GM12873 (cell line): ENCODE data around the gene ETV5.

Experiments
- TF ChIP-seq, protein P1 (sequence below): IDR thresholded peaks from 2 replicates; pipeline ENCODE4 v1.5.1; 2012; ENCODE audit warnings: low read depth, mild to moderate bottlenecking, moderate library complexity, low read length, control low read depth; ENCODE audit not compliant: insufficient read depth; ENCODE audit errors: missing control alignments

Gene ETV5

DNA sequence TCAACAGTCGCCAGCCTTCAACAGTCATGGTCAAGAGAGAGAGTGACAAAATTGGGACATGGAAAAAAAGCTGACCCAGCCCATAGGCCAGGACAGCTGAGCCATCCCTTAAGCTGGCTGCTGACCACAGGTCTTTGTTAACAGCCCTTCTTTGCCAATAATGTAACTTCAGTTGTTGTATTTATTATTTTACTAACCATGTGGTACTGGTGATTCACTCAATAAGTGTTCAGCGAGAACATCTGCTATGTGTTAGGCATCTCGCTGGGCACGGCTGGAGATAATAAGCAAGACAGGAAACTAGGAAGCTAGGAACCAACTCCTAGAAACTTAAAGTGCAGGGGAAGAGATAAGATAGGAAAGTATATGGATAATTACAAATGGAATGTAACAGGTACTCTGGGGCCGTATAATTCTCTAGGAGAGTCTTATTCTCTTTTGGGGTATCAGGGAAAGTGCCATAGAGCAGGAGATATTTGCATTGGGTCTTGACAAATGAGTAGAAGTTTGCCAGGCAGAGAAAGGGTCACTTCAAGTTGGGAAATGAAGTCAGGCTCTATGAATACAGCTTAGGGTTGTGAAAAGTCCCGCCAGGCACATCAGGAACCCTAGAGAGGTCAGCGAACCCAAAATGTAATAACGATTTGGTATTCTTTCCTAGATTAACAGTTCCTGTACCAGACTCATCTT, 87.1 kb downstream of the ETV5 start:
- TF ChIP-seq, protein P1, sequence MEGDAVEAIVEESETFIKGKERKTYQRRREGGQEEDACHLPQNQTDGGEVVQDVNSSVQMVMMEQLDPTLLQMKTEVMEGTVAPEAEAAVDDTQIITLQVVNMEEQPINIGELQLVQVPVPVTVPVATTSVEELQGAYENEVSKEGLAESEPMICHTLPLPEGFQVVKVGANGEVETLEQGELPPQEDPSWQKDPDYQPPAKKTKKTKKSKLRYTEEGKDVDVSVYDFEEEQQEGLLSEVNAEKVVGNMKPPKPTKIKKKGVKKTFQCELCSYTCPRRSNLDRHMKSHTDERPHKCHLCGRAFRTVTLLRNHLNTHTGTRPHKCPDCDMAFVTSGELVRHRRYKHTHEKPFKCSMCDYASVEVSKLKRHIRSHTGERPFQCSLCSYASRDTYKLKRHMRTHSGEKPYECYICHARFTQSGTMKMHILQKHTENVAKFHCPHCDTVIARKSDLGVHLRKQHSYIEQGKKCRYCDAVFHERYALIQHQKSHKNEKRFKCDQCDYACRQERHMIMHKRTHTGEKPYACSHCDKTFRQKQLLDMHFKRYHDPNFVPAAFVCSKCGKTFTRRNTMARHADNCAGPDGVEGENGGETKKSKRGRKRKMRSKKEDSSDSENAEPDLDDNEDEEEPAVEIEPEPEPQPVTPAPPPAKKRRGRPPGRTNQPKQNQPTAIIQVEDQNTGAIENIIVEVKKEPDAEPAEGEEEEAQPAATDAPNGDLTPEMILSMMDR, result no peak

DNA sequence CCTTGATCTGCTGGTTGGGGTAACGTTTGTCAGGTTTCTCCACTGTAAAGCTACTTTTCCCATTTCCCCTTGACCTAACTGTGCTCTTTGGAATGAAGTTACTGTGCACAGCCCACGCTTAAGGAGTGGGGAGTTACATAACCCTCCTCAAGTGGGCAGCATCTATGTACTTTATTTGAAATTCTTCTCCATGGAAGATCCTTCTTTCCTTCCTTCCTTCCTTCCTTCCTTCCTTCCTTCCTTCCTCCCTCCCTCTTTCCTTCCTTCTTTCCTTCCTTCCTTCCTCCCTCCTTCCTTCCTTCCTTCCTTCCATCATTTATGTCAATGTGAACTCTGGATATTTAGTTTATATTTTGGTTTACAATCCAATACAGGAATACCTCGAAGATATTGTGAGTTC, 94.0 kb downstream of the ETV5 start:
- TF ChIP-seq, protein P1, result no peak

DNA sequence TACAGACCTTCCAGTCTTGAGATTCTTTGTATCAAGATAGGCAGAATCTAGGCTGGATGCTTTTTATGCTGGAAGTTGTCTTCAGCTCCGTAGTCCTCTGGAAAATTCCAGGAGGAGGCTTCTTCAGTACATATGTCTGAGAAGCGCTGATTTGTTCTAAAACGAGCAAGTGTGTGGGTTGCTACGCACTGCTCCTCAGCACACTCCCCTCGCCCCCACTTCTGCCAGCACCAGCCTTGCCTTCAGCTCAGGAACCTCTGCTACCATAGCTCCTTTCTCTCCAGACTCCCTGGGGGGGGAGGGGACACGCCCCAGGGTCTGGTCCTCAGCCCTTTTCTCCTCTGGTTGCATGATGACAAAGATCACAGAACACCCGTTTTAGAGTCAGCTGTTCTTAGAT, 95.6 kb downstream of the ETV5 start:
- TF ChIP-seq, protein P1, result no peak

DNA sequence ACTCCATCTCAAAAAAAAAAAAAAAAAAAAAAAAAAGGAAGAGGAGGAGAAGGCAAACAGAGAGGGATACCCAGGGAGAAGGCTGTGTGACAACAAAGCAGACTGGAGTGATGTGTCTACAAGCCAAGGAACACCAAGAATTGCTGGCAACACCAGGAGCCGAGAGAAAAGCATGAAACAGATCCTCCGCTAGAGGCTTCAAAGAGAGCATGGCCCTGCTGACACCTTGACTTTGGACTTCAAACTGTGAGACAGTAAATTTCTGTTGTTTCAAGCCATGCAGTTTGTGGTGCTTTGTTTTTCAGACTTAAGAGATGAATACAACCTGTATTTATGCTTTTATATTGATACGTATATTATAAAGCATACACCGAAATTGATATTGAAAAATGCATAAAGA, 96.8 kb downstream of the ETV5 start:
- TF ChIP-seq, protein P1, result no peak

DNA sequence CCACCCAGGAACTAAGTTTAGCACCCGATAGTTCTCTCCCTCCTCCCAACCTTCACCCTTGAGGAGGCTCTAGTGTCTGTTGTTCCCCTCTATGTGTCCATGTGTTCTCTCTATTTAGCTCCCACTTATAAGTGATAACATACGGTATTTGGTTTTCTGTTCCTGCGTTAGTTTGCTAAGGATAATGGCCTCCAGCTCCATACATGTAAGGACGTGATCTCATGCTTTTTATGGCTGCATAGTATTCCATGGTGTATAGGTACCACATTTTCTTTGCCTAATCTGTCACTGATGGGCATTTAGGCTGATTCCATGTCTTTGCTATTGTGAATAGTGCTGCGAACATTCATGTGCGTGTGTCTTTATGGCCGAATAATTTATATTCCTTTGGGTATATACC, 104.2 kb downstream of the ETV5 start:
- TF ChIP-seq, protein P1, result no peak

DNA sequence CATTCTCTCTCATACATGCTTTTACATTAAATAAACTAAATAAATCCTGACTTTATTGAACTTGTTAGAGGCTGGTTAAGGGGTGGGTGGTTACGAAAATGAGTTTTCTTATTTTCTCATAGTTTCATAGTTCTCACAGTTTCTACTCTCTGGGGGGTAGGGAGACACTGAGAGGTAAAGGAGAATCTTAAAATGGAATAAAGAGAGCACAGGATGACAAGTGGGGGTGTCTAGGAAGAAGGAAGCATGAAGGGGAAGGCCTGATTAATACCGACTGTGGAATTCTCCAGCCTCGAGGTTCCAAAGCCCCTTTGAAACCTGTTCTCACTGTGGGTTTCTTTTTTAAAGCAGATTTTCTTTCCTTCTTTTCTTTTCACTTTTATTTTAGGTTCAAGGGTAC, 104.7 kb downstream of the ETV5 start:
- TF ChIP-seq, protein P1, result no peak

DNA sequence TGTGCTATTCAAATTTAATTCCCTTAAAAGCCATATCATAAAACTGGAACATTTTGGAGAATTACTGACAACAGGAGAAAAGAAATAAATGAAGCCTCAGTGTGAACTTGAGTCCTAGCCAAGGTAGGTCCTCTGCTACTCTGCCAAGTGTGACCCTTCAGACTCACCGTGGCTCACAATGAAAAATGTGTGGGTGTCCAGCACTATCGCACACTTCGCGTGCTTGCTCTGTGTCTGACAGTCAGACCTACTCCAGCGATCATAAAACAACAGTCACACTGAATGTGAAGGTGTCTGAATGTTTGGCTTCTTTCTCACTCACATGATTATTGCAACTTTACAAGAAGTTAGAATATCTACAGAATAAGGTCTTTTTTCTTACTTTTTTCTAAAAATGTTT, 105.3 kb downstream of the ETV5 start:
- TF ChIP-seq, protein P1, result no peak
